SK-N-SH (cell line): ENCODE measurements around the gene SLC39A13. TPM values are rescaled to one million over a fixed set of nuclear protein-coding genes. Genes with fewer than 3 reads are reported as not detected.

ENCODE experiments used
- CTCF ChIA-PET: fragments of 300-600, 350-600 bp; formaldehyde crosslinking; extraction: SDS; loops from one replicate; lab custom pipeline; 2021; lab: Yijun Ruan, JAX
- POLR2A ChIA-PET: fragments of 350-600 bp; sonication (Branson Sonifier 250); formaldehyde crosslinking; extraction: SDS; loops from one replicate; lab custom pipeline; 2020; ENCODE audit warnings: antibody characterized with exemption, inconsistent platforms; lab: Yijun Ruan, JAX
- DNase-seq: peaks from one replicate; pipeline ENCODE4 v3.0.0; 2012
- H2AFZ ChIP-seq: fragments of 200-600 bp; sonication (generic); 2 replicates; pipeline ENCODE4 v1.8.1; 2016; ENCODE audit warnings: antibody characterized with exemption, mild to moderate bottlenecking, low read depth
- H3F3A ChIP-seq: fragments of 200-600 bp; sonication (generic); replicated peaks from 2 replicates; pipeline ENCODE3; 2016; ENCODE audit warnings: antibody characterized with exemption, mild to moderate bottlenecking; ENCODE audit not compliant: insufficient read depth
- H3K27ac ChIP-seq, 2 experiments: fragments of 200-500 bp in 1 of 2; fragments of 200-600 bp in 1 of 2; sonication (Bioruptor generic) in 1 of 2; sonication (generic), shearing (Covaris generic) in 1 of 2; 2 replicates each; pipeline versions ENCODE4 v1.5.1 to v1.6.1; 2014 to 2016; ENCODE audit warnings: low read depth in 2 of 2, inconsistent platforms in 1 of 2, low read length in 1 of 2, mild to moderate bottlenecking in 1 of 2, mixed read lengths in 1 of 2
- H3K27me3 ChIP-seq: fragments of 200-600 bp; sonication (generic), shearing (Covaris generic); 2 replicates; pipeline ENCODE4 v1.6.1; 2016; ENCODE audit warnings: mixed run types; ENCODE audit not compliant: insufficient read depth
- H3K36me3 ChIP-seq, 2 experiments: fragments of 200-500 bp in 1 of 2; fragments of 200-600 bp in 1 of 2; sonication (Bioruptor generic) in 1 of 2; sonication (generic) in 1 of 2; replicated peaks in 1 of 2; 2 replicates each; pipeline versions ENCODE3 to v1.5.1; 2014 to 2016; ENCODE audit warnings: low read length in 1 of 2, mild to moderate bottlenecking in 1 of 2; ENCODE audit not compliant: insufficient read depth in 2 of 2, control insufficient read depth in 1 of 2
- H3K4me1 ChIP-seq, 2 experiments: fragments of 200-500 bp in 1 of 2; fragments of 200-600 bp in 1 of 2; sonication (Bioruptor generic) in 1 of 2; sonication (generic), shearing (Covaris generic) in 1 of 2; 2 replicates each; pipeline versions ENCODE4 v1.5.1 to v1.6.1; 2014 to 2016; ENCODE audit warnings: low read depth in 1 of 2, low read length in 1 of 2, mixed run types in 1 of 2; ENCODE audit not compliant: insufficient read depth in 2 of 2, control insufficient read depth in 1 of 2
- H3K4me2 ChIP-seq: fragments of 200-600 bp; sonication (generic), shearing (Covaris generic); 2 replicates; pipeline ENCODE4 v1.6.1; 2017; ENCODE audit warnings: mixed run types
- H3K4me3 ChIP-seq, 2 experiments: fragments of 200-500 bp in 1 of 2; fragments of 200-600 bp in 1 of 2; sonication (Bioruptor generic) in 1 of 2; sonication (generic), shearing (Covaris generic) in 1 of 2; 2 replicates each; pipeline versions ENCODE4 v1.5.1 to v1.8.1; 2014 to 2016; ENCODE audit warnings: low read depth in 2 of 2, inconsistent platforms in 1 of 2, low read length in 1 of 2, mild to moderate bottlenecking in 1 of 2, mixed read lengths in 1 of 2, moderate library complexity in 1 of 2
- H3K79me2 ChIP-seq: fragments of 200-600 bp; sonication (generic); 2 replicates; pipeline ENCODE4 v1.8.1; 2017; ENCODE audit warnings: mild to moderate bottlenecking; ENCODE audit not compliant: insufficient read depth
- H3K9ac ChIP-seq: fragments of 200-600 bp; sonication (generic); 2 replicates; pipeline ENCODE4 v1.6.1; 2017; ENCODE audit warnings: mixed run types
- H3K9me2 ChIP-seq: fragments of 200-600 bp; sonication (generic); 2 replicates; pipeline ENCODE4 v1.6.1; 2017; ENCODE audit warnings: mixed run types
- H3K9me3 ChIP-seq: fragments of 200-600 bp; sonication (generic); 2 replicates; pipeline ENCODE4 v1.6.1; 2017; ENCODE audit warnings: mixed run types, mild to moderate bottlenecking, moderate library complexity
- H4K20me1 ChIP-seq: fragments of 200-600 bp; sonication (generic); 2 replicates; pipeline ENCODE4 v1.6.1; 2017; ENCODE audit warnings: mild to moderate bottlenecking, mixed run types; ENCODE audit not compliant: insufficient read depth
- CHD2 ChIP-seq: fragments of 150-350 bp; IDR thresholded peaks from 2 replicates; pipeline ENCODE4 v1.6.1; 2018; ENCODE audit warnings: low read length; ENCODE audit not compliant: partially characterized antibody
- ELF1 ChIP-seq: IDR thresholded peaks from 2 replicates; pipeline ENCODE4 v1.4.0; 2012
- EZH2phosphoT487 ChIP-seq: fragments of 200-600 bp; sonication (generic); IDR thresholded peaks from 2 replicates; pipeline ENCODE4 v1.6.1; 2017; ENCODE audit warnings: low read depth, mixed run types, mild to moderate bottlenecking, antibody characterized with exemption, moderate library complexity, borderline replicate concordance
- FOXJ3 ChIP-seq: sonication (generic); formaldehyde crosslinking; IDR thresholded peaks from 2 replicates; pipeline ENCODE4 v1.5.1; 2020; ENCODE audit warnings: mild to moderate bottlenecking, missing genetic modification reagents
- JUND ChIP-seq: IDR thresholded peaks from 2 replicates; pipeline ENCODE4 v1.4.0; 2012
- MEF2A ChIP-seq: IDR thresholded peaks from 2 replicates; pipeline ENCODE4 v1.4.0; 2012; ENCODE audit warnings: low read depth, borderline replicate concordance
- MXI1 ChIP-seq: IDR thresholded peaks from 2 replicates; pipeline ENCODE4 v1.6.1; 2012; ENCODE audit warnings: mild to moderate bottlenecking, low read depth, low read length, improper control_type of control experiment
- POLR2AphosphoS5 ChIP-seq: IDR thresholded peaks from 2 replicates; pipeline ENCODE4 v1.6.1; 2012; ENCODE audit warnings: low read depth, low read length
- RCOR1 ChIP-seq: fragments of 150-350 bp; IDR thresholded peaks from 2 replicates; pipeline ENCODE4 v1.6.1; 2017; ENCODE audit warnings: antibody characterized with exemption, low read length
- RXRA ChIP-seq: IDR thresholded peaks from 2 replicates; pipeline ENCODE4 v1.4.0; 2012; ENCODE audit warnings: low read depth, mild to moderate bottlenecking, borderline replicate concordance
- TCF12 ChIP-seq: IDR thresholded peaks from 2 replicates; pipeline ENCODE4 v1.4.0; 2012
- TEAD4 ChIP-seq: IDR thresholded peaks from 2 replicates; pipeline ENCODE4 v1.4.0; 2012; ENCODE audit warnings: mild to moderate bottlenecking, borderline replicate concordance; ENCODE audit not compliant: insufficient read depth
- WGBS: methylation state at CpG from one replicate; pipeline ENCODE4 v1.1.6; 2017; ENCODE audit warnings: low lambda C conversion rate; 5-methylcytosine and 5-hydroxymethylcytosine counted together
- polyA plus RNA-seq, 3 experiments: library from polyadenylated mRNA; depleted of rRNA; stranded (reverse); fragments of >200 nt; gene quantifications; 2 replicates each; pipeline ENCODE4 v1.2.3, GENCODE V29; 2012
- TF ChIP-seq, protein P1 (sequence below): IDR thresholded peaks from 2 replicates; pipeline ENCODE4 v1.4.0; 2012; ENCODE audit warnings: low read depth, borderline replicate concordance
- TF ChIP-seq, protein P2 (sequence below): fragments of 150-350 bp; IDR thresholded peaks from 2 replicates; pipeline ENCODE4 v1.6.1; 2016; ENCODE audit warnings: mild to moderate bottlenecking, low read depth, low read length
- TF ChIP-seq, protein P3 (sequence below): IDR thresholded peaks from 2 replicates; pipeline ENCODE4 v1.4.0; 2012; ENCODE audit warnings: low read depth, borderline replicate concordance

The SLC39A13 gene
- polyA plus RNA-seq, 1 of the 3 experiments (the other 2 are of a cell fraction) = 65.5 TPM

DNA sequence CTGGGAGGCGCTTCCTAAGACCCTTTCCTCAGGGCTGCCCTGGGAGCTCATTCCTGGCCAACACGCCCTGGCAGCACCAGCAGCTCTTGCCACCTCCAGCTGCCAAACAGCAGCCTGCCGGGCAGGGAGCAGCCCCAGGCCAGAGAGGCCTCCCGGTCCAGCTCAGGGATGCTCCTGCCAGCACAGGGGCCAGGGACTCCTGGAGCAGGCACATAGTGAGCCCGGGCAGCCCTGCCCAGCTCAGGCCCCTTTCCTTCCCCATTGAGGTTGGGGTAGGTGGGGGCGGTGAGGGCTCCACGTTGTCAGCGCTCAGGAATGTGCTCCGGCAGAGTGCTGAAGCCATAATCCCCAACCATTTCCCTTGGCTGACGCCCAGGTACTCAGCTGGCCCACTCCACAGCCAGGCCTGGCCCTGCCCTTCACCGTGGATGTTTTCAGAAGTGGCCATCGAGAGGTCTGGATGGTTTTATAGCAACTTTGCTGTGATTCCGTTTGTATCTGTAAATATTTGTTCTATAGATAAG, 7.6 kb downstream of the SLC39A13 start (continued):
- TF ChIP-seq ELF1 = no peak
- no peak for TF ChIP-seq EZH2phosphoT487
- peak; percentile 76 for TF ChIP-seq TEAD4
- TF ChIP-seq, protein P1, sequence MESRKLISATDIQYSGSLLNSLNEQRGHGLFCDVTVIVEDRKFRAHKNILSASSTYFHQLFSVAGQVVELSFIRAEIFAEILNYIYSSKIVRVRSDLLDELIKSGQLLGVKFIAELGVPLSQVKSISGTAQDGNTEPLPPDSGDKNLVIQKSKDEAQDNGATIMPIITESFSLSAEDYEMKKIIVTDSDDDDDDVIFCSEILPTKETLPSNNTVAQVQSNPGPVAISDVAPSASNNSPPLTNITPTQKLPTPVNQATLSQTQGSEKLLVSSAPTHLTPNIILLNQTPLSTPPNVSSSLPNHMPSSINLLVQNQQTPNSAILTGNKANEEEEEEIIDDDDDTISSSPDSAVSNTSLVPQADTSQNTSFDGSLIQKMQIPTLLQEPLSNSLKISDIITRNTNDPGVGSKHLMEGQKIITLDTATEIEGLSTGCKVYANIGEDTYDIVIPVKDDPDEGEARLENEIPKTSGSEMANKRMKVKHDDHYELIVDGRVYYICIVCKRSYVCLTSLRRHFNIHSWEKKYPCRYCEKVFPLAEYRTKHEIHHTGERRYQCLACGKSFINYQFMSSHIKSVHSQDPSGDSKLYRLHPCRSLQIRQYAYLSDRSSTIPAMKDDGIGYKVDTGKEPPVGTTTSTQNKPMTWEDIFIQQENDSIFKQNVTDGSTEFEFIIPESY = 0 out of 2 replicates have a peak, but pooled peaks have one; percentile 48
- TF ChIP-seq, protein P2, sequence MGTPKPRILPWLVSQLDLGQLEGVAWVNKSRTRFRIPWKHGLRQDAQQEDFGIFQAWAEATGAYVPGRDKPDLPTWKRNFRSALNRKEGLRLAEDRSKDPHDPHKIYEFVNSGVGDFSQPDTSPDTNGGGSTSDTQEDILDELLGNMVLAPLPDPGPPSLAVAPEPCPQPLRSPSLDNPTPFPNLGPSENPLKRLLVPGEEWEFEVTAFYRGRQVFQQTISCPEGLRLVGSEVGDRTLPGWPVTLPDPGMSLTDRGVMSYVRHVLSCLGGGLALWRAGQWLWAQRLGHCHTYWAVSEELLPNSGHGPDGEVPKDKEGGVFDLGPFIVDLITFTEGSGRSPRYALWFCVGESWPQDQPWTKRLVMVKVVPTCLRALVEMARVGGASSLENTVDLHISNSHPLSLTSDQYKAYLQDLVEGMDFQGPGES = no peak
- no peak for TF ChIP-seq RCOR1
- no peak for TF ChIP-seq CHD2

DNA sequence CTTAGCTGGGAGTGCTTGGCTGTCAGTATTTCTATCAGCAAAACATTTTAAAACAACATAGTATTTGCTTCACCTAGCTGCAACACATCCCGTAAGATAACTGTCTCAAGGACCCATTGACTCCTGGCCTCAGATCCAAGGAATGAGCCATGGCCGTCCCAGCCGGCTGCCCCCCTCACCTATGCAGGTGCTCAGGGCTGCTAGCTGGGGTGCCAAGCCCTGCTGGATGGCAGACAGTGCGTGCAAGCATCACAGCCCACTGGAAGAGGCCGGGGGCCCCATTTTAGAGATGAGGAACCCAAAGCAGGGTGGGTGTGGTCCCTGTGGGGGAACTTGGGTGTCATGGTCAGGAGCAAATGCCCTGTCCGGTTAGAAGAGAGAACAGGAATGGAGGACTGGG, 9.3 kb downstream of the SLC39A13 start:
- POLR2A ChIA-PET = interaction anchor here (0.7 to 2.0 kb wide), 2 partner anchors 9 to 253 kb away, joined by 3 to 8 read pairs; partner anchors contain the start of gene PSMC3
- Histone ChIP-seq H3K4me1 (peaks cover 4 to 15% of the 10 kb centered on the region in 2 experiments; a peak in 3 of 4 replicates), H3F3A (peaks cover 38% of the 10 kb centered on the region), H3K9me2 (no peaks in the 10 kb centered on the region), H2AFZ (no peak overlapping the region), H3K9ac (no peak overlapping the region), H3K4me3 (no peak overlapping the region), H3K79me2 (peaks cover 8% of the 10 kb centered on the region; the same call in 1 of the 2 replicates), H3K4me2 (no peak overlapping the region), H3K27ac (0 out of 4 replicates have a peak overlapping the region, but pooled peaks of 1 of the 2 experiments have one; percentile 83), H3K36me3 (peaks cover 51 to 60% of the 10 kb centered on the region in 2 experiments), H3K27me3 (no peaks in the 10 kb centered on the region), H4K20me1 (no peaks in the 10 kb centered on the region), H3K9me3 (no peaks in the 10 kb centered on the region)
- no peak for DNase-seq
- TF ChIP-seq, protein P3, sequence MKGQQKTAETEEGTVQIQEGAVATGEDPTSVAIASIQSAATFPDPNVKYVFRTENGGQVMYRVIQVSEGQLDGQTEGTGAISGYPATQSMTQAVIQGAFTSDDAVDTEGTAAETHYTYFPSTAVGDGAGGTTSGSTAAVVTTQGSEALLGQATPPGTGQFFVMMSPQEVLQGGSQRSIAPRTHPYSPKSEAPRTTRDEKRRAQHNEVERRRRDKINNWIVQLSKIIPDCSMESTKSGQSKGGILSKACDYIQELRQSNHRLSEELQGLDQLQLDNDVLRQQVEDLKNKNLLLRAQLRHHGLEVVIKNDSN = no peak
- TF ChIP-seq JUND (no peak), RXRA (no peak), TCF12 (no peak), POLR2AphosphoS5 (no peak; the same call in 1 of the 2 replicates), ELF1 (no peak), MXI1 (no peak), MEF2A (no peak), FOXJ3 (CRISPR knock-in tag) (no peak)
- CTCF ChIA-PET = interaction anchor here (0.8 to 1.3 kb wide), 2 partner anchors 9 to 43 kb away, joined by 3 to 4 read pairs; partner anchors contain the start of gene SLC39A13
- 100% methylated on average over 6 of the region's 6 CpGs for WGBS
